Astrocyte of the spinal cord (primary cell): ENCODE data around the gene AFTPH.

Source experiments
- DNase-seq: peaks from one replicate; pipeline ENCODE4 v3.0.0; 2011; ENCODE audit warnings: low read depth, low spot score
- H3K4me3 ChIP-seq: 2 replicates; pipeline ENCODE4 v1.5.1; 2011; ENCODE audit warnings: low read depth, mild to moderate bottlenecking, low read length, moderate library complexity
- in situ Hi-C: cut with HindIII; loops from 2 replicates; pipeline ENCODE4 v1.10.0; 2017; ENCODE audit warnings: low sequenced_read_pairs
- TF ChIP-seq, protein P1 (sequence below): IDR thresholded peaks from 2 replicates; pipeline ENCODE4 v1.5.1; 2012; ENCODE audit warnings: low read depth, mild to moderate bottlenecking, low read length, inconsistent platforms

Gene AFTPH

DNA sequence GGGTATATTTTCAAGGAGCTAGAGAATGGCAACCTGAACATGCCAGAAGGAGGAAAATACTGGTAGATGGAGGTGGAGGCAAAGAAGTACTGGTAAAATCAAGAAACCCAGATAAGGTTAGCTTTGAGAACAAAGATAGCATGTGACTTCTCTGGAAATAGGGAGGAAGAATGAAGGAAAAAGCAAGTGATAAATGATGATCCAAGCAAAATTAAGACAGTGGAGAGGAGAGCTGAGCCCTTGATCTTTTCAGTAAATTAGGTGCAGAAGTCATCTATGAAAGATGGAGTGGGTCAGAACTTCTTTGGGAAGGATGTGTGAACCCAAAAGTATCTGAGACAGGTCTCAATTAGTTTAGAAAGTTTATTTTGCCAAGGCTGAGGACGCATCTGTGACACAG is 25.7 kb upstream of the AFTPH start:
- in situ Hi-C loops, result no loop called here
- TF ChIP-seq, protein P1, sequence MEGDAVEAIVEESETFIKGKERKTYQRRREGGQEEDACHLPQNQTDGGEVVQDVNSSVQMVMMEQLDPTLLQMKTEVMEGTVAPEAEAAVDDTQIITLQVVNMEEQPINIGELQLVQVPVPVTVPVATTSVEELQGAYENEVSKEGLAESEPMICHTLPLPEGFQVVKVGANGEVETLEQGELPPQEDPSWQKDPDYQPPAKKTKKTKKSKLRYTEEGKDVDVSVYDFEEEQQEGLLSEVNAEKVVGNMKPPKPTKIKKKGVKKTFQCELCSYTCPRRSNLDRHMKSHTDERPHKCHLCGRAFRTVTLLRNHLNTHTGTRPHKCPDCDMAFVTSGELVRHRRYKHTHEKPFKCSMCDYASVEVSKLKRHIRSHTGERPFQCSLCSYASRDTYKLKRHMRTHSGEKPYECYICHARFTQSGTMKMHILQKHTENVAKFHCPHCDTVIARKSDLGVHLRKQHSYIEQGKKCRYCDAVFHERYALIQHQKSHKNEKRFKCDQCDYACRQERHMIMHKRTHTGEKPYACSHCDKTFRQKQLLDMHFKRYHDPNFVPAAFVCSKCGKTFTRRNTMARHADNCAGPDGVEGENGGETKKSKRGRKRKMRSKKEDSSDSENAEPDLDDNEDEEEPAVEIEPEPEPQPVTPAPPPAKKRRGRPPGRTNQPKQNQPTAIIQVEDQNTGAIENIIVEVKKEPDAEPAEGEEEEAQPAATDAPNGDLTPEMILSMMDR, result no peak
- DNase-seq, result no peak
- H3K4me3 ChIP-seq, result no peak overlapping the region

- TF ChIP-seq, protein P1, result no peak
- DNase-seq, result no peak
- no peak overlapping the region for H3K4me3 ChIP-seq
- in situ Hi-C loops, result no loop called here
These were observed 23.6 kb upstream of the AFTPH start for GRCh38 chr2:64500549-64500948.

- H3K4me3 ChIP-seq, result no peak overlapping the region
- DNase-seq, result no peak
- TF ChIP-seq, protein P1, result no peak
- in situ Hi-C loops, result no loop called here
These were observed 22.2 kb upstream of the AFTPH start for GRCh38 chr2:64501946-64502345.

- TF ChIP-seq, protein P1, result no peak
- in situ Hi-C loops, result no loop called here
- DNase-seq, result no peak
- no peak overlapping the region for H3K4me3 ChIP-seq
These were observed 21.3 kb upstream of the AFTPH start for GRCh38 chr2:64502860-64503259.

DNA sequence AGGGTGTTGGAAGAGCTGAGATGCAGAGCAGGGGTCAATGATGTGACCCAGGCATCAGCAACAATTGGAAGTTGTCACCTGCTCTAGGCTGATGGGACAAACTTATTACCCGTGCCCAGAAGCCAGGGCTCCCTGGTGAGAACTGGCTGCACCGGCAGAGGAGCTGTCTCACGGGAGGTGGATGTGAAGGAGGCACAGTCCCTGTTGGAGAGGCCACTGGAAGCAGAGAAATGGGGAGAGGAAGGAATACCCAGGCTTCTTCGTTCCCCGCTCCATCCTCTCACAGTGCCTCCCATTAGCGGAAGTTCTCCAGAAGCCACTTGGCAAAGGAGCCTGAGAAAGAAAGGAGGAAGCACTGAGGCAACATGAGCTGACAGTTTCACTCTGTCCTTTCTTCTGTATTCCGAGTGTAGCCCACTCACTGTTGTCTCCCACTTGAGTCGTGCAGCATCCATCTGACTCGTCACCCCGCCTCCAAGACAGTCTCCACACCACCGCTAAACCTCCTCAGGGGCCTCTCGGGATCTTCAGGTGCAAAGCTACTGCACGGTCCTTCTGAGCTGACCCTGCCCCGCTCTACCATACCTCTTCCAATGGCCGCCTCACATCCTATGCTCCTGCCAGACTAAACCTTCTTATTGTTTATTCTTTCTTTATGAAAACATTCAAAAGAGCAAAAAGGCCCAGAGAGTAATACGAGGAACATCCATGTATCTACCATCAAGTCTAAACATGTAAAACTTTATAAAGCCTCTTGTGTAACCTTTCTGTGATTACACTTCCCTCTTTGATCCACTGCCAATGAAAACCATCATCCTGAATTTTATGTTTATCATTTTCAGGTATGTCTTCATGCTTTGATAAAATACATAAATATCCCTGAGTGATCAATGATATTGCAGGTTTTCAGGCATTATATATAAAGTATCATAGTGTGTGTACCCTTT is 19.1 kb upstream of the AFTPH start:
- DNase-seq, result no peak
- TF ChIP-seq, protein P1, result no peak
- in situ Hi-C loops, result no loop called here

GRCh38 chr2:64506686-64507085 is 17.4 kb upstream of the AFTPH start:
- H3K4me3 ChIP-seq, result no peak overlapping the region
- TF ChIP-seq, protein P1, result no peak
- in situ Hi-C loops, result no loop called here
- DNase-seq, result no peak

More for the DNA sequence above, 19.1 kb upstream of the AFTPH start:
- H3K4me3 ChIP-seq, result no peak overlapping the region
